ENCODE results near the gene HIVEP3. TPM values are rescaled to one million over a fixed set of nuclear protein-coding genes. Genes with fewer than 3 reads are reported as not detected.
A peak's percentile ranks its signal among the peaks of the same experiment; 100 is the strongest.

The HIVEP3 gene
- total RNA-seq, 2 donors from 2014 or later = 0.13 to 0.99 TPM

- no peaks in the 10 kb centered on the region for H3K27me3 ChIP-seq (ENCODE audit: control insufficient read depth, insufficient read depth, low read length, poor library complexity, severe bottlenecking)
- H3K27me3 Mint-ChIP-seq (ENCODE audit: insufficient read depth) = no peaks in the 10 kb centered on the region
- no peaks in the 10 kb centered on the region for H3K4me1 ChIP-seq (ENCODE audit: control insufficient read depth, insufficient read depth, low read length)
- TF ChIP-seq CTCF (conservative IDR thresholded peaks at IDR 0.05) = no peak
- no peak for DNase-seq
- 80 to 81% methylated on average over 7 to 10 of the region's 10 CpGs for WGBS, 2 experiments (ENCODE audit: insufficient coverage in 1 of 2, insufficient read length in 1 of 2)
- H3K4me3 ChIP-seq (ENCODE audit: low read length) = no peak overlapping the region
- H3K9me3 ChIP-seq (ENCODE audit: control insufficient read depth, low read length) = no peaks in the 10 kb centered on the region
- H3K4me1 Mint-ChIP-seq = no peaks in the 10 kb centered on the region
- no peak overlapping the region for H3K27ac Mint-ChIP-seq
- no peaks in the 10 kb centered on the region for H3K9me3 Mint-ChIP-seq
- H3K36me3 ChIP-seq (ENCODE audit: control insufficient read depth, insufficient read depth, low read length) = no peaks in the 10 kb centered on the region
- H3K9ac ChIP-seq (ENCODE audit: extremely low read depth, low read length, poor library complexity, severe bottlenecking) = no peak overlapping the region
- H3K27ac ChIP-seq (ENCODE audit: low read depth, low read length) = no peak overlapping the region
- no peaks in the 10 kb centered on the region for H3K36me3 Mint-ChIP-seq (ENCODE audit: low read depth)
- H3K4me3 Mint-ChIP-seq = no peak overlapping the region
Measured at GRCh38 chr1:41523071-41523470, 395.7 kb downstream of the HIVEP3 start.

GRCh38 chr1:41521766-41522165 lies 397.0 kb downstream of the HIVEP3 start:
- Histone ChIP-seq H3K9ac (ENCODE audit: extremely low read depth, low read length, poor library complexity, severe bottlenecking) (no peak overlapping the region), H3K27me3 (ENCODE audit: control insufficient read depth, insufficient read depth, low read length, poor library complexity, severe bottlenecking) (no peaks in the 10 kb centered on the region), H3K27ac (ENCODE audit: low read depth, low read length) (peak overlapping the region; percentile 32), H3K4me1 (ENCODE audit: control insufficient read depth, insufficient read depth, low read length) (no peaks in the 10 kb centered on the region), H3K36me3 (ENCODE audit: control insufficient read depth, insufficient read depth, low read length) (no peaks in the 10 kb centered on the region), H3K4me3 (ENCODE audit: low read length) (no peak overlapping the region), H3K9me3 (ENCODE audit: control insufficient read depth, low read length) (no peaks in the 10 kb centered on the region)
- no peak overlapping the region for H3K27ac Mint-ChIP-seq
- H3K4me3 Mint-ChIP-seq = no peak overlapping the region
- H3K36me3 Mint-ChIP-seq (ENCODE audit: low read depth) = no peaks in the 10 kb centered on the region
- no peaks in the 10 kb centered on the region for H3K4me1 Mint-ChIP-seq
- peak; percentile 81 for DNase-seq
- no peaks in the 10 kb centered on the region for H3K9me3 Mint-ChIP-seq
- 72 to 96% methylated on average over 5 to 12 of the region's 12 CpGs for WGBS, 2 experiments (ENCODE audit: insufficient coverage in 1 of 2, insufficient read length in 1 of 2)
- peaks cover 7% of the 10 kb centered on the region for H3K27me3 Mint-ChIP-seq (ENCODE audit: insufficient read depth)
- TF ChIP-seq CTCF (conservative IDR thresholded peaks at IDR 0.05) = no peak

- no peaks in the 10 kb centered on the region for H3K27me3 ChIP-seq (ENCODE audit: control insufficient read depth, insufficient read depth, low read length, poor library complexity, severe bottlenecking)
- H3K4me1 Mint-ChIP-seq = no peaks in the 10 kb centered on the region
- TF ChIP-seq CTCF (conservative IDR thresholded peaks at IDR 0.05) = no peak
- DNase-seq = no peak
- H3K27ac Mint-ChIP-seq = no peak overlapping the region
- no peaks in the 10 kb centered on the region for H3K9me3 Mint-ChIP-seq
- no peak overlapping the region for H3K4me3 Mint-ChIP-seq
- no peaks in the 10 kb centered on the region for H3K36me3 Mint-ChIP-seq (ENCODE audit: low read depth)
- H3K27ac ChIP-seq (ENCODE audit: low read depth, low read length) = no peak overlapping the region
- no peaks in the 10 kb centered on the region for H3K9me3 ChIP-seq (ENCODE audit: control insufficient read depth, low read length)
- peaks cover 12% of the 10 kb centered on the region for H3K27me3 Mint-ChIP-seq (ENCODE audit: insufficient read depth)
- H3K9ac ChIP-seq (ENCODE audit: extremely low read depth, low read length, poor library complexity, severe bottlenecking) = no peak overlapping the region
- WGBS, 2 experiments (ENCODE audit: insufficient coverage in 1 of 2, insufficient read length in 1 of 2) = 87 to 93% methylated on average over 11 to 15 of the region's 15 CpGs
- H3K36me3 ChIP-seq (ENCODE audit: control insufficient read depth, insufficient read depth, low read length) = no peaks in the 10 kb centered on the region
- H3K4me1 ChIP-seq (ENCODE audit: control insufficient read depth, insufficient read depth, low read length) = no peaks in the 10 kb centered on the region
- H3K4me3 ChIP-seq (ENCODE audit: low read length) = no peak overlapping the region
Measured at GRCh38 chr1:41520951-41521752, 397.6 kb downstream of the HIVEP3 start.
